GM19099 (cell line): ENCODE measurements around the gene RHO.

Experiments
- POLR2A ChIP-seq: IDR thresholded peaks from 3 replicates; pipeline ENCODE4 v1.6.1; 2011; ENCODE audit warnings: low read depth; ENCODE audit not compliant: insufficient read length; ENCODE audit errors: extremely low read depth

The RHO gene

GRCh38 chr3:129522953-129523352, 5.5 kb upstream of the RHO start:
- no peak for TF ChIP-seq POLR2A

- TF ChIP-seq POLR2A: no peak
Observed at GRCh38 chr3:129524081-129524480, 4.4 kb upstream of the RHO start.

- TF ChIP-seq POLR2A: no peak
Observed at GRCh38 chr3:129525341-129525968, 3.0 kb upstream of the RHO start.

- no peak for TF ChIP-seq POLR2A
Observed at GRCh38 chr3:129526121-129526900, 2.1 kb upstream of the RHO start.

GRCh38 chr3:129527262-129527661, 1.2 kb upstream of the RHO start:
- TF ChIP-seq POLR2A: no peak

GRCh38 chr3:129529436-129530210, 1.2 kb downstream of the RHO start:
- TF ChIP-seq POLR2A: no peak

- no peak for TF ChIP-seq POLR2A
Observed at GRCh38 chr3:129530251-129530791, 1.9 kb downstream of the RHO start.

GRCh38 chr3:129530821-129531220, 2.4 kb downstream of the RHO start:
- TF ChIP-seq POLR2A: no peak

GRCh38 chr3:129531699-129532098, 3.3 kb downstream of the RHO start:
- no peak for TF ChIP-seq POLR2A

GRCh38 chr3:129532261-129532660, 3.8 kb downstream of the RHO start:
- TF ChIP-seq POLR2A: no peak

- no peak for TF ChIP-seq POLR2A
Observed at GRCh38 chr3:129533406-129533805, 5.0 kb downstream of the RHO start.

- TF ChIP-seq POLR2A: no peak
Observed at GRCh38 chr3:129534428-129535027, 6.1 kb downstream of the RHO start.

GRCh38 chr3:129535075-129535474, 6.6 kb downstream of the RHO start:
- no peak for TF ChIP-seq POLR2A

- TF ChIP-seq POLR2A: no peak
Observed at GRCh38 chr3:129536374-129536667, 7.9 kb downstream of the RHO start.

- no peak for TF ChIP-seq POLR2A
Observed at GRCh38 chr3:129536804-129537203, 8.4 kb downstream of the RHO start.
